NT2/D1 (cell line): Measurements from ENCODE around the gene OR4C45.
"Not testable (repeated sequence)": the region's sequence is repeated elsewhere in the genome, so short reads cannot be mapped to it uniquely, and the experiment has no call there.

Experiments
- YY1 ChIP-seq: IDR thresholded peaks from 2 replicates; pipeline ENCODE4 v1.6.1; 2011; ENCODE audit not compliant: insufficient read length, insufficient read depth
- ZNF274 ChIP-seq: IDR thresholded peaks from 2 replicates; pipeline ENCODE4 v1.6.1; 2011; ENCODE audit warnings: mild to moderate bottlenecking, low read depth, low read length

- TF ChIP-seq ZNF274, YY1: not testable (repeated sequence)
Observed at GRCh38 chr11:50036239-50036638, 3.6 kb downstream of the OR4C45 start.
